NB4 (cell line): Measurements from ENCODE around the gene RABGAP1.

Experiments used
- DNase-seq: peaks from one replicate; pipeline ENCODE4 v3.0.0; 2010; ENCODE audit warnings: low read depth
- H3K4me3 ChIP-seq: one replicate; pipeline ENCODE4 v1.5.1; 2011; ENCODE audit warnings: mild to moderate bottlenecking, low read depth, low read length, moderate library complexity
- CTCF ChIP-seq: IDR thresholded peaks from one replicate; pipeline ENCODE4 v1.5.1; 2012; ENCODE audit warnings: low read depth, low read length
- MAX ChIP-seq: IDR thresholded peaks from 2 replicates; pipeline ENCODE4 v1.6.1; 2011; ENCODE audit warnings: low read depth, low read length
- MYC ChIP-seq: IDR thresholded peaks from 2 replicates; pipeline ENCODE4 v1.6.1; 2011; ENCODE audit warnings: low read depth, low read length
- POLR2A ChIP-seq: IDR thresholded peaks from 2 replicates; pipeline ENCODE4 v1.6.1; 2011; ENCODE audit warnings: mild to moderate bottlenecking; ENCODE audit not compliant: insufficient read length; ENCODE audit errors: extremely low read depth

The RABGAP1 gene

GRCh38 chr9:122912671-122912963 is 28.2 kb upstream of the RABGAP1 start:
- DNase-seq = no peak
- TF ChIP-seq CTCF (no peak), MAX (no peak), POLR2A (no peak), MYC (no peak)
- H3K4me3 ChIP-seq = peak overlapping the region; percentile 93

GRCh38 chr9:122912964-122913673 is 27.7 kb upstream of the RABGAP1 start, which contains the start of gene ZBTB6:
ZBTB6 (minus strand) TSS chr9:122913323; CDS start chr9:122912072, 1,251 bp downstream.
- peak; percentile 83 for DNase-seq
- TF ChIP-seq MYC (peak; percentile 23; the same call in 1 of the 2 replicates), POLR2A (peak; percentile 53), CTCF (no peak)
- peak within 1 kb of the TSS; percentile 93 for H3K4me3 ChIP-seq

GRCh38 chr9:122918310-122918709 is 22.5 kb upstream of the RABGAP1 start:
- no peak for DNase-seq
- H3K4me3 ChIP-seq = no peak overlapping the region
- TF ChIP-seq MAX (no peak), POLR2A (no peak), CTCF (no peak), MYC (no peak)

GRCh38 chr9:122922713-122923112 is 18.1 kb upstream of the RABGAP1 start:
- no peak for DNase-seq
- TF ChIP-seq MAX (no peak), POLR2A (no peak), MYC (no peak), CTCF (no peak)
- H3K4me3 ChIP-seq = no peak overlapping the region

- DNase-seq = no peak
- TF ChIP-seq MYC = no peak
- no peak for TF ChIP-seq MAX
- TF ChIP-seq CTCF = no peak
- no peak for TF ChIP-seq POLR2A
- H3K4me3 ChIP-seq = no peak overlapping the region
Observed at GRCh38 chr9:122923947-122924346, 16.9 kb upstream of the RABGAP1 start.

GRCh38 chr9:122929796-122930354 is 10.9 kb upstream of the RABGAP1 start:
- peak overlapping the region; percentile 96 for H3K4me3 ChIP-seq
- no peak for TF ChIP-seq MAX
- TF ChIP-seq POLR2A = no peak
- TF ChIP-seq CTCF = no peak
- TF ChIP-seq MYC = no peak
- no peak for DNase-seq
